AG04450 (cell line): ENCODE results near the gene RPRM. TPM values are rescaled to one million over a fixed set of nuclear protein-coding genes. Genes with fewer than 3 reads are reported as not detected.

Experiments
- CTCF ChIA-PET: fragments of 300-600, 350-600 bp; formaldehyde crosslinking; extraction: SDS; loops from one replicate; lab custom pipeline; 2022; ENCODE audit warnings: antibody characterized with exemption, inconsistent platforms; lab: Charles Lee
- POLR2A ChIA-PET: fragments of 350-600 bp; formaldehyde crosslinking; extraction: SDS; loops from one replicate; lab custom pipeline; 2021; ENCODE audit warnings: antibody characterized with exemption, inconsistent platforms; lab: Yijun Ruan, JAX
- DNase-seq: peaks from one replicate; pipeline ENCODE4 v3.0.0-alpha.2; 2011; ENCODE audit warnings: low read depth, low spot score
- H3K27ac ChIP-seq: one replicate; pipeline ENCODE4 v1.5.1; 2012; ENCODE audit warnings: low read depth, low read length, control low read depth
- H3K27me3 ChIP-seq: one replicate; pipeline ENCODE4 v1.6.0; 2012; ENCODE audit warnings: low read length; ENCODE audit not compliant: control insufficient read depth, insufficient read depth
- H3K4me3 ChIP-seq: 2 replicates; pipeline ENCODE4 v1.5.1; 2011; ENCODE audit warnings: mild to moderate bottlenecking, low read depth, low read length, control low read depth
- H3K9me3 ChIP-seq: 2 replicates; pipeline ENCODE4 v1.5.1; 2012; ENCODE audit warnings: low read length; ENCODE audit not compliant: control insufficient read depth, insufficient read depth
- CTCF ChIP-seq: IDR thresholded peaks from 2 replicates; pipeline ENCODE4 v1.5.1; 2011; ENCODE audit warnings: low read depth, low read length, control low read depth, inconsistent platforms
- polyA plus RNA-seq: library from polyadenylated mRNA; depleted of rRNA; stranded (reverse); fragments of >200 nt; gene quantifications from 2 replicates; pipeline ENCODE4 v1.2.3, GENCODE V29; 2011
- small RNA-seq: library from RNA; depleted of rRNA; stranded (forward); fragments of <200 nt; gene quantifications from one replicate; pipeline ENCODE3, GENCODE V24; 2012; ENCODE audit warnings: low read depth; ENCODE audit not compliant: insufficient read length

Gene RPRM
- polyA plus RNA-seq, 1 experiment = not detected

- ChIA-PET POLR2A (no interaction called here), CTCF (no interaction called here)
- no peaks in the 10 kb centered on the region; the same call in 1 of the 2 replicates for H3K9me3 ChIP-seq
- no peak for DNase-seq
- TF ChIP-seq CTCF = no peak
- no peak overlapping the region for H3K27ac ChIP-seq
- H3K4me3 ChIP-seq = no peak overlapping the region
- H3K27me3 ChIP-seq = no peaks in the 10 kb centered on the region
Measured at GRCh38 chr2:153433403-153433802, 45.2 kb downstream of the RPRM start.

- H3K9me3 ChIP-seq = no peaks in the 10 kb centered on the region; the same call in 1 of the 2 replicates
- no peak overlapping the region for H3K4me3 ChIP-seq
- DNase-seq = no peak
- no peaks in the 10 kb centered on the region for H3K27me3 ChIP-seq
- ChIA-PET POLR2A (no interaction called here), CTCF (no interaction called here)
- H3K27ac ChIP-seq = no peak overlapping the region
- no peak for TF ChIP-seq CTCF
Measured at GRCh38 chr2:153432381-153432780, 46.2 kb downstream of the RPRM start.

GRCh38 chr2:153431114-153431513 lies 47.4 kb downstream of the RPRM start:
- ChIA-PET CTCF (no interaction called here), POLR2A (no interaction called here)
- H3K4me3 ChIP-seq = no peak overlapping the region
- H3K27ac ChIP-seq = no peak overlapping the region
- H3K27me3 ChIP-seq = no peaks in the 10 kb centered on the region
- no peak for TF ChIP-seq CTCF
- H3K9me3 ChIP-seq = no peaks in the 10 kb centered on the region; the same call in 1 of the 2 replicates
- no peak for DNase-seq

Small RNA genes lying within 50 kb of the gene (small RNA-seq; reads per million reads assigned to genes)
- not detected for gene RF00275
